OCI-LY3 (cell line): Measurements from ENCODE around the gene FAM163A.

ENCODE experiments used
- EZH2phosphoT487 ChIP-seq: fragments of 200-600 bp; shearing (Covaris generic); IDR thresholded peaks from 2 replicates; pipeline ENCODE4 v1.6.1; 2018; ENCODE audit warnings: antibody characterized with exemption, mixed run types, low read depth
- TF ChIP-seq, protein P1 (sequence below): fragments of 200-600, 300-600 bp; sonication (generic); IDR thresholded peaks from 2 replicates; pipeline ENCODE4 v1.5.1; 2014; ENCODE audit warnings: antibody characterized with exemption, low read length, low read depth

DNA sequence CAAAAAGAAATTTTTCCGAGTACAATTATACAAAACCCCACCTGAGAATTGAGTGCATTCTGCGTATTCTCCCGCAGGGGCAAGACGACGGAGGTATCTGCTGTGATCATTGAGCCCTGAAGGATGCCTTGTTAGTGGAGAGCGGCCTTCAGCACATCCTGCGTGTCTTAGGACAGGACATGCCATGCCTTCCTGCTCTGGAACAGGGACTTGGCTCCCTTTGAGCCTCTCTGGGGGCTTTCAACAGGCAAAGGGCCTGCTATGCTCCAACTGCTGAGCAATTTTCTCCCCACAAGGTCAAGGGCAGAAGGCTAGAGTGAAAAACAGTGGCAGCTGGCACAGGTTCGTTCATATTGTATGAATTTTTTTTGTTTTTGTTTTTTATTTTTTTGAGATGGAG lies 82.1 kb downstream of the FAM163A start:
- TF ChIP-seq, protein P1, sequence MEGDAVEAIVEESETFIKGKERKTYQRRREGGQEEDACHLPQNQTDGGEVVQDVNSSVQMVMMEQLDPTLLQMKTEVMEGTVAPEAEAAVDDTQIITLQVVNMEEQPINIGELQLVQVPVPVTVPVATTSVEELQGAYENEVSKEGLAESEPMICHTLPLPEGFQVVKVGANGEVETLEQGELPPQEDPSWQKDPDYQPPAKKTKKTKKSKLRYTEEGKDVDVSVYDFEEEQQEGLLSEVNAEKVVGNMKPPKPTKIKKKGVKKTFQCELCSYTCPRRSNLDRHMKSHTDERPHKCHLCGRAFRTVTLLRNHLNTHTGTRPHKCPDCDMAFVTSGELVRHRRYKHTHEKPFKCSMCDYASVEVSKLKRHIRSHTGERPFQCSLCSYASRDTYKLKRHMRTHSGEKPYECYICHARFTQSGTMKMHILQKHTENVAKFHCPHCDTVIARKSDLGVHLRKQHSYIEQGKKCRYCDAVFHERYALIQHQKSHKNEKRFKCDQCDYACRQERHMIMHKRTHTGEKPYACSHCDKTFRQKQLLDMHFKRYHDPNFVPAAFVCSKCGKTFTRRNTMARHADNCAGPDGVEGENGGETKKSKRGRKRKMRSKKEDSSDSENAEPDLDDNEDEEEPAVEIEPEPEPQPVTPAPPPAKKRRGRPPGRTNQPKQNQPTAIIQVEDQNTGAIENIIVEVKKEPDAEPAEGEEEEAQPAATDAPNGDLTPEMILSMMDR: no peak
- TF ChIP-seq EZH2phosphoT487: no peak
